GM12801 (cell line): ENCODE measurements around the gene SPATC1L.

Experiments used
- CTCF ChIP-seq: IDR thresholded peaks from one replicate; pipeline ENCODE4 v1.5.1; 2011; ENCODE audit warnings: control low read depth; ENCODE audit not compliant: insufficient read length; ENCODE audit errors: extremely low read depth

Gene SPATC1L

GRCh38 chr21:46151261-46151988, 32.8 kb downstream of the SPATC1L start:
- TF ChIP-seq CTCF, result no peak

DNA sequence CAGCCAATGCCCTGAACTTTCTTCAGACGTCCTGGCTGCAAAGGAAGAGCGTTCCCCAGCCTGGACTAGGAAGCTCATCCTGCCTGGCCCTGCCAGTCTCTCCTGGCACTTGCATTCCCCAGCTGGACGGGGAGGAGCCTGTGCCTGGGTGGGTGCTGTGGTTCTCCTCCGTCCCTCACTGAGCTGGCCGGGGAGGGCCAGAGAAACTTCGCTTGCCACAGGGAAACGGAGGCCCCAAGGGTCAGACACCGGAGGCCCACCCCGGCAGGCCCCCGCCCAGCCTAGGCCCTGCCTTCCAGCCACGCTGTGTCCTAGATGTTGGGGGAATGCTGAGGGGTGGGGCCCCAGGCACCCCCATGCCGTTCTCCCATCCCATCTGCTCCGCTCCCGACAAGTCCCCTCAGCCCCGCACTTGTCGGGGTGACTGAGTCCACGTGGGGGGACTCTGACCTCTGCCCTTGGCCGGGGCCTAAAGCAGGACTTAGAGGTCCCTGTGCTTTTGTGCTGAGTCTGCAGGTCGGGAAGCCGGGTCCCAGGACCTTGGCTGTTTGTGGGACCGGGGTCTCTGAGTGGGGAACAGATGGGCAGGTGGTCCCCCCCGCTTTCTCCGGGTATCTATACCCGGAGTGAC, 33.7 kb downstream of the SPATC1L start:
- no peak for TF ChIP-seq CTCF

- TF ChIP-seq CTCF, result no peak
These were observed 34.2 kb downstream of the SPATC1L start for GRCh38 chr21:46150073-46150472.

DNA sequence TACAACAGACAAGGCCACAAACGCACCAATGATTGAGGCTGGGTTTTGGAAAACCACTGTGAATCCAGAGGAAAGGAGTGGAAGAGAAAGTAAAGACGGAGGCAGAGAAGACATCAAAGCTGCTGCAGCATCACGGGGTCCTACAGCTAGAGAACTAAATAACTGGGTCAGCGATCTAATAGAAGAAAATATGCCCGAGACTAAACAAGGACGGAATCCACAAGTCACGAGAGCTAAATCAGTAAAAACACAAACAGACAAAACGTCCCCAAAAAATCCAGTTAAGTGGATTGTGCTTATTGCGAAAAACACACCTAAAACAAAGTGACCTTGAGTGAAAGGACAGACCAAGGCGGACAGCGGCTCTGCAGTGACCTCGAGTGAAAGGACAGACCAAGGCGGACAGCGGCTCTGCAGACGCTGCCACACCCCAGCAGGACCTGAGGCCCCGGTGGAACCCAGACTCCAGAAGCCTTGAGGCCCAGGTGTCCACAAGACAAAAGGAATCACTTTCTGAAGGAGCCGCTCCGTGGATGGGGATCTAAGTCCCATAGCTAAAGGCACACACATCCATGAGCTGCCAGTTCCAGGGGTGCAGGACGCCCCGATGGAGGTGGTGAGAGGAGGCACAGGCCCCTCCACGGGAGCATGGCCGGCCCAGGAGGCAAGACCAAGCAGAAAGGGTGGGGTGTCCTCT, 34.9 kb downstream of the SPATC1L start:
- no peak for TF ChIP-seq CTCF

DNA sequence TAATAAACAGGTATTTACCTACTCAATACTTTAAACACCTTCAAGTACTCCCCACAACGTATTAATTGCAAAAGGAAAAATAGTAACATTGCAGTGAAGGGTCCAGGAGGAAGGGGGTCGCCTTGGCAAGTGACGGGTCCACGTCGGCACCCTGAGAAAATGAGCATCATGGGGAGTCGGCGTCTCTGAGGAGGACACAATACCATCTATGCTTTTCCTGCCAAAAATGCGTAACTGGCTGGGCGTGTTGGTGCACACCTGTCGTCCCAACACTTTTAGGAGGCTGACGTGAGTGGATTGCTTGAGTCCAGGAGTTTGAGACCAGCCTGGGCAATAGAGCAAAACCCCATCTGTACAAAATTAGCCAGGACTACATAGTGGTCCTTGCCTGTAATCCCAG, 36.2 kb downstream of the SPATC1L start:
- TF ChIP-seq CTCF, result no peak

DNA sequence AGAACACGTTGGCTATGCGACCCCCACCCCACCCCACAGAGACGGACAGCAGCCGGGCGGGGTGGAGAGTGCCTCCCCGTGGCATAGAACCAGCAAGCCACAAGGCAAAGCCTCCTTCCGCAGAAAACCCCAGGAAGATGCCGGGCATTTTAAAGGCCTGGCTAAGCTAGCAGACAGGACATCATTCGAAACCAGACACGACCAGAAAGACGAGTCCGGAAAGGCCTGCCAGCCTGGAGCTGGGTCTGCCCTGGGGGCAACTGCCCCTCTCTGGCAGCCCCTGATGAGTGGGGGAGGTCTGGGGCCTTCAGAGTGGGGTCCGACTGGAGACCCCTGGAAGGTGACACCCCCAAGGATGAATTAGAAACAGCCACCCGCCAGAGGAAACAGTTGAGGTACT, 37.4 kb downstream of the SPATC1L start:
- no peak for TF ChIP-seq CTCF

DNA sequence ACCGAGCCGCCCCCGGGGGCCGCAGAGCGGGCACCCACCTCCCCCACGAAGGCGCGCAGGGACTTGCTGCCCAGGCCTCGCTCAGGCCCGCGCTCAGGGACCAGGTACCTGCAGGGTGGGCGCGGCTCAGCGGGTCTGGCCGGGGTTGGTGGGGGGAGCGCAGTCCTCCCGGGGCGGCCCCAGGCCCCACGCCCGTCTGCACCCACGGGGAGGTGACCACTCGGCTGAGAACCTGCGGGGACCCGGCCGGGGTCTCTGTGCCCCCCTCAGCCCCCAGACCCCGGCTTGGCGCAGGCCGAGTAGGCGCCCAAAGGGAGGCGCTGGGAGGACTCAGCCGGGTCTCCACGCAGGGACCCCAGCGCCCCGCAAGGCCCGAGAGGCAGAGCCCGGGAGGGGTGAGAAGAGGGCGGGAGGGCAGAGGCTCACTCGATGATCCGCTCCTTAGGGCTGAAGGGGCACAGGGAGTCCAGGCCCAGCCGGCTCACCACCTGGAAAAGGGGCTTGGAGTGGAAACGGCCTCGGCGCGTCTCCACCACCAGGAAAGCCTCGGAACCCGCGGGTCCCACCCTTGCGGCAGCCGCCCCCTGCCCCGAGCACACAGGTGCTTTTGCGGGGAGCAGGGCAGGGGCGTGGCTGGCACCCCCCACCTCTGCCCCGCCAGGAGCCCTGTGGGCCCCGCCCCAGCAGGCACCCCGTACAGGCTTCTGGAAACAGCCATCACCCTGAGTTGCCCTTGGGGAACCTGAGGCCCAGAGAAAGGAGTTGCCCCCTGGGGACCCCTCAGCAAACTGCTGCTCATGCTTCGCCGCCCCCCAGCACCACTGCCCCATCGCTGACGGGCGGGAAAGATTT, 38.2 kb downstream of the SPATC1L start:
- no peak for TF ChIP-seq CTCF
